D721Med (cell line): ENCODE measurements around the gene TAS2R19.

Source experiments
- DNase-seq: peaks from one replicate; pipeline ENCODE4 v3.0.0; 2011; ENCODE audit warnings: low spot score; ENCODE audit not compliant: insufficient read length
- FAIRE-seq: peaks from 2 replicates; lab custom pipeline; 2011; peaks lifted over from hg19 to GRCh38; lab: Jason Lieb, UNC
- CTCF ChIP-seq: IDR thresholded peaks from 2 replicates; pipeline ENCODE4 v1.5.1; 2012; ENCODE audit warnings: mild to moderate bottlenecking, control low read depth; ENCODE audit not compliant: insufficient read depth; ENCODE audit errors: missing control alignments

The TAS2R19 gene

GRCh38 chr12:11023387-11023786 lies 967 bp upstream of the TAS2R19 start:
- DNase-seq, result no peak
- TF ChIP-seq CTCF, result no peak
- FAIRE-seq, result no peak

GRCh38 chr12:11016937-11017336 lies 5.5 kb downstream of the TAS2R19 start:
- FAIRE-seq, result no peak
- TF ChIP-seq CTCF, result no peak

GRCh38 chr12:11015775-11016430 lies 6.5 kb downstream of the TAS2R19 start:
- no peak for TF ChIP-seq CTCF
- FAIRE-seq (no peak), DNase-seq (no peak)

More at GRCh38 chr12:11016937-11017336, 5.5 kb downstream of the TAS2R19 start:
- DNase-seq, result no peak

- no peak for DNase-seq
- FAIRE-seq, result no peak
- no peak for TF ChIP-seq CTCF
These were observed 8.2 kb downstream of the TAS2R19 start for GRCh38 chr12:11014234-11014633.

GRCh38 chr12:11007608-11008007 lies 14.8 kb downstream of the TAS2R19 start:
- FAIRE-seq (no peak), DNase-seq (no peak)
- no peak for TF ChIP-seq CTCF

GRCh38 chr12:10998204-10998603 lies 24.2 kb downstream of the TAS2R19 start, which contains the start of gene TAS2R20:
Gene TAS2R20, minus strand, starts transcription at chr12:10998304. Its CDS starts 429 bp downstream, at chr12:10997875.
- FAIRE-seq (no peak), DNase-seq (no peak)
- no peak for TF ChIP-seq CTCF

GRCh38 chr12:10994307-10994706 lies 28.1 kb downstream of the TAS2R19 start:
- FAIRE-seq (no peak), DNase-seq (no peak)
- TF ChIP-seq CTCF, result no peak
